Activated CD4-positive, CD25-positive, alpha-beta regulatory T cell treated with anti-CD3 and anti-CD28 coated beads, Interleukin-2, amount 50 U/mL, for 16 hours (primary cell): Measurements from ENCODE around the gene CCDC71L.
"Not testable (repeated sequence)": the region's sequence is repeated elsewhere in the genome, so short reads cannot be mapped to it uniquely, and the experiment has no call there.

Experiments used
- DNase-seq: peaks from one replicate; pipeline ENCODE4 v3.0.0-alpha.2; 2020; ENCODE audit warnings: low read depth, low spot score

The CCDC71L gene

GRCh38 chr7:106660862-106661720 is at the start of gene CCDC71L:
CCDC71L (minus strand) TSS chr7:106661158; CDS start chr7:106660896, 262 bp downstream.
- DNase-seq: peak; percentile 81

- DNase-seq: not testable (repeated sequence)
These were observed 48.6 kb upstream of the CCDC71L start for GRCh38 chr7:106709604-106710003.

GRCh38 chr7:106704000-106704840 is 43.3 kb upstream of the CCDC71L start:
- no peak for DNase-seq

- no peak for DNase-seq
These were observed 32.9 kb upstream of the CCDC71L start for GRCh38 chr7:106693677-106694353.

- DNase-seq: no peak
These were observed 31.6 kb upstream of the CCDC71L start for GRCh38 chr7:106692450-106693051.

- not testable (repeated sequence) for DNase-seq
These were observed 27.2 kb upstream of the CCDC71L start for GRCh38 chr7:106688161-106688560.

GRCh38 chr7:106683941-106684340 is 23.0 kb upstream of the CCDC71L start:
- no peak for DNase-seq

- DNase-seq: no peak
These were observed 21.0 kb upstream of the CCDC71L start for GRCh38 chr7:106681815-106682495.

- no peak for DNase-seq
These were observed 18.4 kb upstream of the CCDC71L start for GRCh38 chr7:106679153-106679931.

- no peak for DNase-seq
These were observed 17.8 kb upstream of the CCDC71L start for GRCh38 chr7:106678795-106679152.

- DNase-seq: not testable (repeated sequence)
These were observed 15.5 kb upstream of the CCDC71L start for GRCh38 chr7:106676506-106676905.

GRCh38 chr7:106673688-106674087 is 12.7 kb upstream of the CCDC71L start:
- not testable (repeated sequence) for DNase-seq

GRCh38 chr7:106671930-106672329 is 11.0 kb upstream of the CCDC71L start:
- not testable (repeated sequence) for DNase-seq

- DNase-seq: no peak
These were observed 10.2 kb upstream of the CCDC71L start for GRCh38 chr7:106671160-106671559.

GRCh38 chr7:106668861-106669524 is 8.0 kb upstream of the CCDC71L start:
- no peak for DNase-seq

GRCh38 chr7:106666353-106666752 is 5.4 kb upstream of the CCDC71L start:
- no peak for DNase-seq

GRCh38 chr7:106664343-106664742 is 3.4 kb upstream of the CCDC71L start:
- DNase-seq: no peak

- peak; percentile 50 for DNase-seq
These were observed 746 bp downstream of the CCDC71L start for GRCh38 chr7:106659963-106660861.
